GF-D8 (cell line): ENCODE data around the gene RPL18A.

Experiments used
- DNase-seq: peaks from one replicate; lab custom pipeline; 2025; lab: John Stamatoyannopoulos, UW

The RPL18A gene

DNA sequence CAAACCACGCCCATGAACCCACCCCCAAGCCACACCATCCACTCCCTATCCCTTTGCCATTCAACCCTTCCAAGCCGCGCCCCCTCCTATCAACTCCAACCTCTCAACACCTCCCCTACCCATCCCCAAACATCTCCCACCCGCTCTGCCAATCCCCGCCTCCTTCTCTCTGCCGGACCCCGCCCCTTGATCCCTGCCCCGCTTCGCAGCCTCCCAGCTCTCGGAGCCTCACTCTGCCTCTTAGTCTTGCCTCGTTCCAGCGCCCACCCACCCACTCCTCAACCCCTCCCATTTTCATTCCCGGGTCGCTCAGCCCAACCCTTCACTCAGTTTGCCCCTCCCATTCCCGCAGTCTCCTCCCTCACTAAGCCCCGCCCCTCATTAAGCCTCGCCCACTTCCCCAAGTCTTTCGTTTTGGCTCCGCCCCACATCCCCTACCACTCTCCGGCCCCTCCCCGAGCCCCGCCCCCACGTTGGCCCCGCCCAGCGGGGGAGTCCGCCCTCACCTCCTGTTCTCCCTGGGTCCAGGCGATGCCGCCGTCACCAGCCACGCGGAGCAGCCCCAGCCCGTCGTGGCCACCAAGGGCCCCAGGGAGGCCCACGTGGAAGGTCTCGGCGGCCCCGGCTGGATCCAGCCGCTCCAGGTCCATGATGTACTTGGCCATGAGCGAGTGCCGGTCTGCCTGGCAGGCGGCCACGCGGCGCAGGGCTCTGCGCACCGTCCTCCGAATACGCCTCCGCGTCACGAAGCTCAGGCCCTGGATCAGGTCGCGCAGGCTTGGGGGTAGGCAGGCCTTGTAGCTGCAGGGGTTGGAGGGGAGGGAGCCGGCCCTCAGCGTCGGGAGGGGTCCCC is 17.7 kb upstream of the RPL18A start:
- no peak for DNase-seq

DNA sequence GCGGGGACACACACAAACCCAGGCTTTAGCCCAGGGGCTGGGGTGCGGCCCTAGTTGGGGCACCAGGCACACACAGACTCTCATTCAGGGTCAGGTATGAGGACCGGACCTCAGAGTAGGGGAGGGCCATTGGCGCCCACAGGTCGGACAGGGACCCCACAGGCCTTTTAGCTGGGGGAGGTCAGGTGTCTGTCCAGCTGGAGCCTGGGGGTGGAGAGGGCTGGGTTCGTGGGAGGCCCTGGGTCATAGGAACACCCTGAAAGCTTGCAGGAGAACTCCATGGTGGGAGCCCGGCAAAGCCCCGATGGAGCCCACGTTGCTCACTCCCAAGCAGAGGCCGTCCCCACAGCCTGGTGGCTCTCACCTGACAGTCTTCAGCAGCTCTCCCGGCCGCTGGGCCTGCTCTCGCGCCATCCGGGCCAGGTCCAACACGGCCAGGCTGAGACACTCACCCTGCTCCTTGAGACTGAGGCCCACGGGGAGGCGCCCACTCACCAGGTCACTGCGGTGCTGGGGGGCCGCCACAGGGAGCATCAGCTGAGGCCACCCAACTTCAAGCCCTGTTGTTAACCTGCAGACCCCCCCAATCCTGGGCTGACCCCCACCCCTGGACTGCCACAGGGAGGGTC is 16.9 kb upstream of the RPL18A start:
- DNase-seq: no peak

DNA sequence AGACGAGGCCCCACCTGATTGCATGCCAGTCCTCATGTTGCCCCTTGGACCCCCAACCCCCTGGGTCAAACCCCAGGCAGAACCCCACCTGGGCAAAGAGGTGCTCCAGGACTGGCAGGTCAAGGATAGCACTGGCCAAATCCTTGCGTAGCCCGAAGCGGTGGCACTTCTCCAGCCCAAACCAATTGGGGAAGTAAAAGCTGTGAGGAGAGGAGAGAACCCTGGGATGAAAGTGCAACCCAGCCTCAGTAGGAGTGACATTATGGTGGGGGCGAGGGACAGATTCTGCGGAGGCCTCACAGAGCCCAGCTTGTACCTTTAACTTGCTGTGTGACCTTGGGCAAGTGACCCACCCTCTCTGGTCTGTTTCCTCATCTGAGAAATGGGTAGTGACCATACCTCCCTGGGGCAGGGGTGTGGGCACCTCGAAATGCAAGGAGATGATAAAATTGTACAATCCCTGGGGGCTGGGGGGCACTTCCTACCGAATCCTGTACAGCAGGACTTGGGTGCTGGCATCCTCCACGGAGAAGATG is 16.4 kb upstream of the RPL18A start:
- DNase-seq: no peak

DNA sequence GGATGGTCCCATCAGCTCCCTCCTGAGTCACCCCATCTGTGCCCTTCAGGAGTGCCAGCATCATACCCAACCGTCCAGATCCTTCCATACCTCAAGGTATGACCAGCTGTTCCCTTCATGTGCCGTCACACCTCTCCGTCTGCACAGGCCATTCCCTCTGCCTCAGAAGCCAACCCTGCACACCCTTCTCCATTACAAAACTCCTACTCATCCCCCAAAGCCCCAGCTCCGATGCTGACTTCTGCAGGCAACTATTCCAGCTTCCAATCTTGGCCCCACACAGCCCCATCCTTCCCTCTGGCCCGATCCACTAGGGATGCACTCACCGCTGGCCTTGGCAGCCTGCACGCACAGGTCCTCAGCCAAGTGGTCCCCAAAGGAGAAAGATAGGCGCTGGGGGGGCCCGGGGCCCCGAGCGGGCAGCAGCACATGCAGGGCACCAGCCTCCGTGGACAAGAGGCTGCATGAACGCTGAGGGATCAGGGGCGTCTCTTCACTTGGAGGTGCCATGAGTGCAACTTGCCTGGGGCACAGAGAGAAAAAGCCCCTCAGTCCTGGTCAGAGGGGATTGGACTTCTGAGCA is 15.7 kb upstream of the RPL18A start:
- DNase-seq: no peak

DNA sequence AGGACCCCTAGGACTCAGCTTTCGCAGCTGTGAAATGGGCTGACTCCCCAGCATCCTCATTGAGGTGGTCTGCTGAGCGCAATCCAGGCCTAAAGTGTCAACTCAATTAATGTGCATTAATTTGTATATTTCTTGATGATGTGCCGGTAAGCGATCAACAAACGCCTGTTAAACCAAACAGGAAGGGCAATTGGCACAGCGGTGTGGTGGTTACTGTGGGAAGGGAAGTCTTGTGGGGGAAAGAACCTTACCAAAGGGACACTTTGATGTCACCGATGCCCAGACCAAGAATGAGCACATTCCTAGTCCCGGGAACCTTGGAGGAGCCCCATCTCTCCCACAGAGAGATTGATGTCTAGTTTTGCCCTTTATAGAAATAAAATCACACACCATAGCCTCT is 13.6 kb upstream of the RPL18A start:
- no peak for DNase-seq

DNA sequence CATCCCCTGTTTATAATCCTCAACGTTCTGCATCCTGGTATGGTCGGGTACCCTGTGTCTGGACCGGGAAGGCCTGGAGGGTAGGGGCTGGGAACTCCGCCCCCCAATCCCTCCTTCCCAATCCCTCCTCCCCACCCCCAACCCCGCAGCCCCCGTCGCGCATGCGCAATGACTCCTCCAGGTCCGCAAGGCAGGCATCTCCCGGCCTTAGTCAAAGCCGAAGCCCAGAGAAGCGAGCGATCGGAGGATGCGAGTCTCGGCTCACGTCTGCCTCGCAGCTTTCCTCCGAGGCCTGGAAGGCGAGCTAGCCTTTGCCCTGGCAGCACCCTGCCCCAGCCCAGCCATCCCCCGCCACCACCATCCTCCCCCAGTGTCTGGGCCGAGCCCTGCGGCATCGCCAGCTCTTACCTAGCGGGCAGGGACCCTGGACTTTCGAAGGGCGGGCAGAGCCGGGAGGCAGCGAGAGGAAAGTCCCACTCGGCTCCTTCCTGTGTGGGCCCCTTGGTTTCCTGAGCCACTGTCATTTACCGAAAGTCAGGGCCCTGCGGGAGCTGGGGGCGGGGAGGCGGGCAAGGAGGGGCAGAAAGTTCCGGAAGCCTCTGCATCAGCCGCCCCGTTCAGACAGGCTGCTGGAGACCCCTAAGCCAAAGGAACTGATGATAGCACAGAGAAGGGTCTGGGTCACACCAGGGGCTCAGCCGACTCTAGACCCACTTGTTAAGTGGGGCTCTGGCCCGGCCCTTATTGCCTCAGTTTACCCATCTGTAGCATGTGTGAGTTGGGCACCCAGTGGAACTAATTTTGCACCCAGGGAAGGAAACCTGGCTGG is 12.0 kb upstream of the RPL18A start, which contains the start of gene JAK3:
Gene JAK3 (minus strand): TSS at position 445 of the 829 bp plus-strand sequence. CDS start 3,565 bp downstream, outside the sequence.
- no peak for DNase-seq

DNA sequence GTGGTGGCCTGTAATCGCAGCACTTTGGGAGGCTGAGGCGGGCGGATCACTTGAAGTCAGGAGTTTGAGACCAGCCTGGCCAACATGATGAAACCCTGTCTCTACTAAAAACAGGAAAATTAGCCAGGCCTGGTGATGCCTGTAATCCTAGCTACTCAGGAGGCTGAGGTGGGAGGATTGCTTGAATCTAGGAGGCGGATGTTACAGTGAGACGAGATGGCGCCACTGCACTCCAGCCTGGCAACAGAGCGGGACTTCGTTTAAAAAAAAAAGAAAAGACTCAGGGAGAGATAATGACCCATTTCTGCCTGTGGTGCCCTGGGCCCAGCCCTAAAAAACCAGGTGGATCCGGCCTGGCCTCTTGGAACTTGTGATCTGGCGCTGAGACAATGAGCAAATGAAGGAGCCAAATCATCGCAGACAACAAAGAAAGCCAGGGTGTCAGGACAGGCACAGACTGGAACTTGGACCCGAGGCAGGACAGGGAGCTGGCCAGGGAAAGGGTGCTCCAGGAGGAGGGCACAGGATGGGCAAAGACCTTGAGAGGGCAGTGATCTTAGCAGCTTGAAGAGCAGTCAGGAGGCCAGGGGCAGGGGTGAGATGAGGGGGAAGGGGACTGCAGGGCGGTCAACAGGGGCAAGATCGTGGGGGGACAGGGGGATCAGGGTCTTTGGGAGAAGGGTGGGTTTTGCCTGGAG is 11.0 kb upstream of the RPL18A start:
- no peak for DNase-seq

DNA sequence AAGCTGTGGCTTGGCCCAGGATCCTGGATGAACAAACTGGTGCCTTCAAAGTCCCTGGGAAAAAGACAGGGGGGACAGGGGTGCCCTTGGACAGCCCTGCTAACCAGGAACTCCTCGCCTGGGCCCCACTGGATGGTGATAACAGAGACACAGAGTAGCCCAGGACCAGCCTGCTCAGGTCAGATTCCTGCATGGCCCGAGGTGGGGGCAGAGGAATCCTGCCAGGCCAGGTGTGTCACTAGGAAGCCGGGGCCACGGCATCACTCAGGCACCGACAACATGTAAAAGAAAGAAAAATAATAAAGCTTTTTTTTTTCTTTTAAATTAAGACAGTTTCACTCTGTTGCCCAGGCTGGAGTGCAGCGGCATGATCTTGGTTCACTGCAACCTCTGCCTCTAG is 5.6 kb upstream of the RPL18A start:
- no peak for DNase-seq

DNA sequence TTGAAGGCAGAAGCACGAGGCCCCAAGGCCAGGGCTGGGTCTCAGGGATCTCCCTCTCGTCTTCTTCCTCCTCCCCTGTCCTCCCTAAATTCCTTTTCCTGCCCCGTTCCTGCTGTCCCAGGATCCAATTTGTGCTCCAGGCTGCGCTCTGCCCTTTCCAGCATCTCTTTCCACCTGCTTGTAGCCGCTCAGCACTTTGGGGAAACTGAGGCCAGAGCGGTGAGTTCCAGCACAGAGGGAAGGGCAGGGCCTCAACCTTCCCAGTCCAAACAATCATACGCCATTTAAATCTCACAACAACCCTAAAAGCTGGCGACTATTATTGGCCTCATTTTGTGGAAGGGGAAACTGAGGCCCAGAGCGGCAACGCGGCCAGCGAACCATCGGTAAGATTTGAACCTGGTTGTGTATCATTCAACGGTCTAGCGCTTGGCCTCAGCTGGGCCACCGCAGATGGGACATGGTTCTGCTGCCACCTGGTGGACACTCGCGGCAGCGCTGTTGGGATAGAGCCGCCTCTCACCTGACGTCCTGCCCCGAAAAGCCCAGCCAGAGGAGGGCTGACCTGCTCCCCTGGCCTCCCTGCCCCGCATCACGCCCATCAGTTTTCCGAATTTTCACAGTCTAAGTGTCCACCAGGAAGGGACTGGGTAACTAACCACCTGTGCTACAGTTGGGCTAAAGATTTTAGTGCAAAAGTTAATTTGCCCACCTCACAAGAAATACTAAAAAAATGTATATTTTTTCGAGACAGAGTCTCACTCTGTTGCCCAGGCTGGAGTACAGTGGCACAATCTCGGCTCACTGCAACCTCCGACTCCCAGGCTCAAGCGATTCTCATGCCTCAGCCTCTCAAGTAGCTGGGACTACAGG is 4.2 kb upstream of the RPL18A start:
- no peak for DNase-seq

DNA sequence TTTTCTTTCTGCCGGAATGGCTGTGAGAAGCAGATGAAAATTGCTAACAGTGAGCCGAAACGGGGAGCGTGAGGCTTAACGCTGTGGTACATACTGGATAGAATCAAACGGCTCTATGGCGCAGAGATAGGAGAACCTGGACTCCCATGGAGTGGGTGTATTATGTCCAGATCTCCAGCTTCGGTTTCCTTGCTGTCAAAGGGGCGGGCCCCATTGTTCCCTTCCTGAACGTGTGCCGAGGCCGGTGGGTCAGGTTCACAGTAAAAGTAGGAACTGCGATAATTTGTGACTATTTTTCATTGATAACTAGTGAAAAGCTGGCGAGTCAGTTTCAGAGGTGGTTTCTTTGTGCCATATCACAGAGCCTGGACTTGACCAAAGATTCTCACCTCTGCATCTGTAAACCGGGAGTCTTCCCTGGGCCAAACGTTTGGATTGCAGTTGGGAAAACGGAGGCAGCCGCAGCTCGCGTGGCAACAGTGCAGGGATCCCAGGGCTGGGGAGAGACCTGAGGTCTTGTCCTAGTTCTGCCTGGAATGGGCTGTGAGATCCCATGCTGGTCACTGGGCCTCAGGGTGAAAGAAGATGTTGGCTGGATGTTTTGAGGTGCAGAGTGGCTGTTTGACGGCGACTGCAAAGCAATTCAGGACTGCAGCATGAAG is 752 bp downstream of the RPL18A start:
- DNase-seq: no peak

DNA sequence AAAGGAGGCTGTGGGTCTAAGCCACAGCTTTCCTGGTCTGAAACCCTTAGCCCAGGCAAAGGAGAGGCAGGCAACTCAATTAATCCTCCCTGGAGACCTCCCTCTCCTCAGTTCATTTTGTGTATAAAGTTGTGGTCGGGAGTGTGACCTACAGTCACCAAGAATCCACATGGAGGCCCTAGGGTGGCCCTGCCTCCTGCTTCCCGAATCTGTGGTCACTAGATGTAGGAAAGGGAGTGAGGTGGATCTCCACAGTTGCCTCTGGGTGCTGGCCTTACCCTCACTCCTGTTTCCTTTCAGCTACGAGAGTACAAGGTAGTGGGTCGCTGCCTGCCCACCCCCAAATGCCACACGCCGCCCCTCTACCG is 1.3 kb downstream of the RPL18A start:
- DNase-seq: no peak

DNA sequence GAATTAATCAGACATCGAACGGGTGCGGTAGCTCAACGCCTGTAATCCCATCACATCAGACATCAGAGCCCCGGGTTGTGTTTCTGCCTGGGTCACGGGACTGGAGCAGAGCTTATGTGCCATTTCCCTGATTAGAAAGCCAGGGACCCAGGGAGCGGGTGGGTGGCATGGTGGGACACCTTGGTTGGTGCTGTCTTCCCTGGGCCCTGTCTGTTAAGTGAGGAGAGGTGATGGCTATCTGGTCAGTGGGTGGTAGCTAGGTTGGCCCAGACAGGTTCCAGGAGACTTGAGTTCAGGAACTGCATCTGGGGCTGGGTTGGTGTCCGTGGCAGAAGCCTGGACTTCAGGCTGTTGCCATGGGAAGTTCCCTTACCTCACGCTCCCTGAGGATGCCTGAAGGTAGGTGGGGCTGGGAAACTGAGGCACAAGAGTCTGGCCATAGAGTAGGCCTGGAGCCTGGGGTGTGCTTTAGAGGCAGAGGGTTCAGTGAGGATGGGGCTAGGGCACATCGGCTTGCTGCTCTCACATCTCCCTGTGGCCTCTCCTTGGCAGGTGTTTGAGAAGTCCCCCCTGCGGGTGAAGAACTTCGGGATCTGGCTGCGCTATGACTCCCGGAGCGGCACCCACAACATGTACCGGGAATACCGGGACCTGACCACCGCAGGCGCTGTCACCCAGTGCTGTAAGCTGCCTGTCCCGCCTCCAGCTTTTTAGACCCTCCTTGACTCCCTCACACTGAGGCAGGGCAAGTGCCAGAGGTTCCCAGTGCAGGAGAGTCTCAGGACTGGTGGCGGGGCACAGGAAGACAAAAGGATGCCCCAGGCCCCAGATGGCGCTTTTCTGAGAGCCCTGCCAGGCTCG is 2.1 kb downstream of the RPL18A start:
- DNase-seq: no peak

DNA sequence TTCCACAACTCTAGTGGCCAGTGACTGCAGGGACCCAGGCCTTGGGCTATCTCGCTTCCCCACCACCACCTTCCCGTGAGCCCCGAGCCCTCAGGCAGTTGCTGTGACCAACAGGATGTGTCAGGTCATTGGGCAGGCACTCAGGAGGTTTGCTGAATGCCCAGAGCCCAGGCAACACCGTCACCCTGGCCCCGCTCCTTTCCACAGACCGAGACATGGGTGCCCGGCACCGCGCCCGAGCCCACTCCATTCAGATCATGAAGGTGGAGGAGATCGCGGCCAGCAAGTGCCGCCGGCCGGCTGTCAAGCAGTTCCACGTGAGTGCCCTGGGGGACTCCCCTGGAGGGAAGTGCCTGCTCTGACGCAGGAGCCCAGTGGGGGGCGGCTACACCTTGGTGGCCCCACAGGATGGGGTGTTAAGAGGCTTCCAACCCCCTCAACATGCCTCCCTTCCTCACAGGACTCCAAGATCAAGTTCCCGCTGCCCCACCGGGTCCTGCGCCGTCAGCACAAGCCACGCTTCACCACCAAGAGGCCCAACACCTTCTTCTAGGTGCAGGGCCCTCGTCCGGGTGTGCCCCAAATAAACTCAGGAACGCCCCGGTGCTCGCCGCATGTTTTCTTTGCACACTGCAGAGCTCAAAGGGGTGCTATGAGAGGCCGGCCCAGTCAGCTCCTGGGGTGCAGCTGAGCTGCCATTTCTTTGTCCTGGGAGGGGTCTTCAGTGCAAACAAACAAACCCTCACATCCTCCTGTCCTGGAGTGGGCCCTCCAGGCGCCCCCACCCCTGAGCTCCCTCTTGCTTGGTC is 3.2 kb downstream of the RPL18A start:
- DNase-seq: no peak

DNA sequence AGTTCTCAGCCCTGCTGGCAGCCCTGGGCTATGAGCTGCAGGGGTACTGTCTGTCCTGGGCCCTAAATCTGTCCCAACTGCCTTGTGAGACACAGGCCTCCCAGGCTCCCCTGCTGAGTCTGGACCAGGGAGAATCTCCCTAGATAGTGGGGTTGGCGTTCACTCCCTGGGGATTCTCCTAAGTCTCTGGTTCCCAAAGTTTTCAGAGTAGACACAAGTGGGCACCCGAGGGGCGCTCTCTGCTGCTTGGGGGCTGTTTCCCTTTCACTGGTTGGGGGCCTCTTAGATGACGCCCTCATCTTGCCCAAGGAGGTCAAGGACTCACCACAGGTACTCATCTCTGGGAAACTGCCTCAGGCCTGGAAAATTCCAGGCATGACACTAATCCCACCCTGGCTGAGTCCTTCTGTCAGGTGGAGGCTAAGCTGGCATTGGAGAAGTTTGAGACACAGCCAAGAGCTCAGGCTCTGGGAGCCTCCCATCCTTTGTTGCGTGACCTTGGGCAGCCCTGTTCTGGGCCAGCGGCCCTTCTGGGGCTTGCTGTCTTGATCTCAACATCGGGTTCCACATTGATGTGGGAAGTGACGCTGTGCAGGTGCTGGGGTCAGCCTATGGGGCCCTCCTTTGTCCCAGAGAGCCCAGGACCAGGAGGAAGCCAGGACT is 3.9 kb downstream of the RPL18A start:
- no peak for DNase-seq

DNA sequence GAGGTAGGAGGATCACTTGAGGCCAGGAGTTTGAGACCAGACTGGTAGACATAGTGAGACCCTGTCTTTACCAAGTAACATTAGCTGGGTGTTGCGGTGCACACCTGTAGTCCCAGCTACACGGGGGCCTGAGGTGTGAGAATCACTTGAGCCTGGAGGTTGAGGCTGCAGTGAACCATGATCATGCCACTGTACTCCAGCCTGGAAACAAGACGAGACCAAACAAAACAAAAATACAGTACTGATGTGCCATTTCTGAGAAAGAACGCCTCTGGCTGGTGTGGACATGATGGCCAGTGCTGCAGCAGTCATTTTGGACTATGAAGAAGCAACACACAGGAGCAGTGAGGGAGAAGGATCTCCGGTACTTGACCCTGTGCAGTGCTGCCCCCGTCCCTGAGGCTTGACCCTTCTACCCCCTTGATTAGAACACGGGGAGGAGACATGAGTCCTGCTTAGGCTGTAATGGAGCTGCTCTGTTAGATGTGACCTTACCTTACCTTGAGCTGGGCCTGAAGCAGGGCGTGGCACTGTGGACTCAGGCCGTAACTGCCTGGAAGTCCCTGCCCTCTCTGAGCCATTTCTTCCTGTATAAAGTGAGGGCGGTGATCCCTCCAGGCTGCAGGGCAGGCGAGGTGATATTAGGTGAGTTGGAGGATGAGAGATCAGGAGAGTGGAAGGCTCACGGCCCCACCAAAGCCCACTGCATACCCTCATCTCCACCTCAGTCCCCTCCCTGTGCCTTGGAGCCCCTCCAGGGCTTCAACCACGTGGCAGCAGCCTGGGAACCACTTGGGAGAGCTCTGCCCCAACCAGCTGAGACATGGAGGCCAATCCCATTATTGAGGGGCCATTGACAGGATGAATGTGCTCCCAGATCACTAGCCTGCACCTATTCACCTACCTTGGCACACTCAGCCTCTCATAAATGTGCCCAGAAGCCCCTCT is 5.9 kb downstream of the RPL18A start:
- DNase-seq: no peak

DNA sequence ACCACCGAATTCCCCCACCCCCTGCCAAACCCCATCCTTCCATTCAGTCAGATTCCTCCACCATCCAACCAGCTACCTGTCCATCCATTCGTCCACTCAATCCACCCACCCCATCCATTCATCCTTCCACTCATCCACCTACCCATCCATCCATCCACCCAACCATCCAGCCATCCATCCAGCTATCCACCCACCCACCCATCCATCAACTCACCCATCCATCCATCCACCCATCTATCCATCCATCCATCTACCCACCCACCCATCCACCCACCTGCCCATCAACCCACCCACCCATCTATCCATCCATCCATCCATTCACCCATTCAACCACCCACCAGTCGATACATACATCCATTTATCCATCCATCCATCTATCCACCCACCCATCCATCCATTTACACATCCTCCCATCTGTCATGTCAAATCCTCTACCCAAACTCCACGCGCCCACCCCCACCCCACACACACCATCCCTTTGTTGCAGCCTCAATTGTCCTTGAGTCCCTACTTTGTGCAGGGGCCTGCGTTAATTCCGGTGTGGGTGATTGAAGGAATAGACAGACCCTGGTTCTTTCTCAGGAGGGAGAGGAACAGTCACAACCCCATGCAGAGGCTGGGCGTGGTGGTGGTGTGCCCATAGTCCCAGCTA is 6.7 kb downstream of the RPL18A start:
- no peak for DNase-seq
